HG02678 (cell line): ENCODE measurements around the gene GPRIN1.
A peak's percentile ranks its signal among the peaks of the same experiment; 100 is the strongest.

Experiments
- ATAC-seq: cut with Tn5 transposase; IDR thresholded peaks from one replicate; pipeline ENCODE4 v1.9.1; 2021; ENCODE audit warnings: mild to moderate bottlenecking, moderate library complexity; ENCODE audit not compliant: unreplicated experiment

The GPRIN1 gene

DNA sequence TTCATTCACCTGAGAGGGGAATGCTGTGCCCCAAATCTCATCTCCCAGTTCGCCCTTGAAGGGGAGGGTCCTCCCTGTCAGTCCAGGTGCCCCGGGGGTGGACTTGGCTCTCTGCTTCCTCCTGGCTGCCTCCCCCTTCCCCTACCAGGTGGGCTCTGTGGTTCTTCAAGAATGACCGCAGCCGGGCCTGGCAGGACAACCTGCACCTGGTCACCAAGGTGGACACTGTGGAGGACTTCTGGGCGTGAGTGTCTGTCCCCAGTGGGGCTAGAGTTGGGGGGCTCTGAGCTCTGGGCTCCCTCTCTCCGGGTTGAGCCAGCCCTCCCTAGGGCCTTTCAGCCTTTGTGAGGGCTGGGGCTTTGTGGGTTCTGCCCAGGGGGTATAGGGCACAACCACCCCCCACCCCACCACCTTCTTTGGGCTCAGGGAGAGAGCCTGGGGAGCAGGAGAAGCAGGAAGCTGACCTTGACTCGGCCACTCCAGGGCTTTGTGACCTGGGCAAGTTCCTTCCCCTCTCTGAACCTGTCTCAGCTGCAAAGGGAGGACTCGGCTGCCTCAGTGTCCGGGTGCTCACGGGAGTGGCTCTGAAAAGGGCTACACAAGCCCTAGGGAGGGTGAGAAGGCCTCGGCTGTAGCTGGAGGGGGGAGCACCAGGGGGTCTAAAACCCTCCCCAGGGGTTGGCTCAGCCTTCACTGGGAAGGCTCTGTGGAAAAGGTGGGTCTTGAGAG lies 33.7 kb upstream of the GPRIN1 start:
- ATAC-seq, result no peak

DNA sequence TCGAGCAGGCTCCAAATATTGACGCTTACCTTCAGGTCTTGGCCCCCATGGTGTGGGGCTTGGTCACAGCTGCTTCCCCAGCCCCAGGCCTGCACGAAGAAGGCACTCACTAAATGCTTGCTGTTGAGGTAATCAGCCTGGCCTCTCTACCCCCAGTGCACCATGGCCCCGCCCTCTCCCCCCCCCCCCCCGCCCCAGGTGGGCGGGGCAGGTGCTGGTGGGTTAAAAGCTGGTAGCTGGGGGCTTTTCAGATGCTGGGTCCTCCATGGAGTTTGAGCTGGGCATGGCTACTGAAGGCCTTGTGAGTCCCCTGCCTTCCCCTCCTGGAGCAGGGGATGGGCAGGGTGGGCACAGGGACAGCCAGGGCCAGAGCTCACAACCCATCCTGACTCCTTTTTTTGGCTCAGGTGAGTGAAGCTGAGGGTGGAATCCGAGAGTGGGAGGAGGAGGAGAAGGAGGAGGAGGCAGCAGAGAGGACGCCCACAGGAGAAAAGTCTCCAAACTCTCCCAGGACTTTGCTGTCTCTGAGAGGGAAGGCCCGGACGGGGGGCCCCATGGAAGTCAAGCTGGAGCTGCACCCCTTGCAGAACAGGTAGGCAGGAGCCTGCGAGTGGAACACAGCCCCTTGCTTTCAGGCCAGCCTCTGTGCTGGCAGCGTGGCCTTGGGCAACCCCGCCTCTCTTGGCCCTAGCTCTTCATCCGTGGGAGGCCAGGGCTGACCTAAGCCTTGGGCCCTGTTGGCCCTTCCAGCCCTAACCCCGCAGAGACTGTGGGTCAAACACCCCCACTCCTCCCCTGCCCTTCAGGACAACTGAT lies 32.9 kb upstream of the GPRIN1 start:
- no peak for ATAC-seq

DNA sequence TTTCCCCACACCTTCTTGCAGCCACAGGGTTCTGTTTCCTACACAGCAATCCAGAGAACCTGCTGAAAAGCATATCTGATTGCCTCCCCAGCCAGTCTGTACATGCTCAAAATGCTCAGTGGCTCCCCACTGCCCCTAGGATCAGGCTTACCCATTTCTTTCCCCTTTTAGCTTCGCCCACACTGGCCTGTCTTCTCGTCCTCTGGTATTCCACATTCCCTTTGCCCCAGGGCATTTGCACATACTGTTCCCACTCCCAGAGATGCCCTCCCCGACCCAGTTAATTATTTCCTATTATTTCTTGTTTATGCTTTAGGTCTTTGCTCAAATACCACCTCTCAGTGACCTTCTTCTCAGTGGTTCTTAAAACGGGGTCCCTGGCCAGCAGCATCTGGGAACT lies 30.7 kb upstream of the GPRIN1 start:
- ATAC-seq, result no peak

DNA sequence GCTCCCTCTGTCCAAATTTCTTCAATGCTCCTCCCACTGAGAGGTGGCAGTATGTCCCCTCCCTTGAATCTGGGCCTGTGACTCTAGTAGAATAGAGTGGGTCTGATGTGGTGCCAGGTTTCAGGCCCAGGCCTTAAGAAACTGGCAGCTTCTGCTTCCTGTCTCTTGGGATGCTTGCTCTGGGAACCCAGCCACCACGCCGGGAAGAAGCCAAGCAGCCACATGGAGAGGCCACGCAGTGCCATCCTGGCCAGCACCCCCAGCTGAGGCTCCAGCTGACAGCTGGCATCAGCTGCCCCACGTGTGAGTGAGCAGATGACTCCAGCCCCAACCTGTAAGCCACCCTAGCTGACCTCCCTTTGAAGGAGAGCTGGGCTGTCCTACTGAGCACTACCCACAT lies 30.0 kb upstream of the GPRIN1 start:
- no peak for ATAC-seq

DNA sequence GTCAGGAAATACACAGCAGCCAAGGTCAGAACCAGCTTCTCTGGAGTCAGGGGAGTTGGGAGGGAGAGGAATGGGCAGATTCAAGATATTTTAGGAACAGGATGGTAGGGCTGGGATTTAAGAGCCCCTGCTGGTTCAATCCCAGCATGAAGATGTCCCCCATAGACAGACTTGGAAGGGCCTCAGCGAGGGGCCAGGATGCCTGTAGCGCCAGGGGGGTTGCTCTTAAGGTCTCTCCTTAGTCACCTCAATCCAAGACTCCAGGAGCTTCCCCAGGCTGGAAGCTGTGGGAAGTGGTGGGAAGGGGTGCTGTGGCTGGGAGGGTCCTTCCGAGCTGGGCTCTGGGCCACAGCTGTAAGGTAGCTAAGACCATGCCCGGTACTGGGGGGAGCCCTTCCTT lies 29.3 kb upstream of the GPRIN1 start:
- ATAC-seq, result no peak

DNA sequence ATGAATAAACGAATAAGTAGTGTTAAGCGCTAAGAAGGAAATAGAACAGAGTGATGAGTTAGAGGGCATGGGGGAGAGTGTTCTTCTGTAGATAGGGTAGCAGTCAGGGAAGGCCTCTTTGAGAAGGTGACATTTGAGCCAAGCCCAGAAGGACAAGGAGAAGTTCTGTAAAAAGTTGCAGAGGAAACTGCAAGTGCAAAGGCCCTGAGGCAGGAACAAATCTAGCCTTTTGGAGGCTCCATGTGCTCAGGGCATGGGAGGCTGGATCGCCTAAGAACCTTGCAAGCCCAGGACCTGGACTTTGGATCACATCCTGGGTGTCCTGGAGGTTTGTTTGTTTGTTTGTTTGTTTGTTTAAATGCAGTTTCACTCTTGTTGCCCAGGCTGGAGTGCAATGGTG lies 28.5 kb upstream of the GPRIN1 start:
- no peak for ATAC-seq

DNA sequence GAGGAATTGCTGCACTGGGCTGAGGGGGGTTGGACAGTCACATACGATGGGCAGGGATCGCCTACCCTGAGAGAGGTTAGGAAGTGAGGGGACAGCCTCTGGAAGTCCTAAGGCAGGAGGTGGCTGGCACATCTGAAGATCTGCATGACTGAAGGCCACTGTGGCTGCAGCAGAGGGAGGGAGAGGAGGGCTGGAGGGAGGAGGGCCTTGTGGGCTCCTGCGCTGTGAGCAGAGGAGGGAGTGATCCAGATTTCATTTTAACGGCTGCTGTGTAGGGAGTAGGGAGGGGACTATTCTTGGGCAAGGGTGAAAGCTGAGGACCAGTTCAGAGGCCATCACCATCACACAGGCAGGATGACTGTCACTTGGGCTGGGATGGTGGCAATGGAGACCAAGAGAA lies 27.6 kb upstream of the GPRIN1 start:
- no peak for ATAC-seq

DNA sequence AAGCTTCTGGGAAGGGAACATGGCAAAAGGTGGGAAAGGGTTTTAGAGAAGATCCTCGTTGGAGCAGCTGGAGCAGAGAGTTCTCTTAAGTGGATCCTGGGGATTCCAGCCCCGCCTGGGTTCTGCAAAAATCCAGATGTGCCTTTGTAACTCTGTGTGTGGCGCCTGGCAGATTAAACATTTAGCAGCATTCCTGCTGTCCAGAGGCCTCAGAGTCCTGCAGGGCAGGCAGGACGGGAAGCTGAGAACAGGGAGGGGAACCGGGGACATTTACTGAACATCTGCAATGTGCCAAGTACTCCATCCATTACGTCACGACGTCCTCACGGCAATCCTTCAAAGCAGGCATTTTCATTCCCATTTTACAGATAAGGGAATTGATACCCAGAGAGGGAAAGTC lies 26.5 kb upstream of the GPRIN1 start:
- no peak for ATAC-seq

DNA sequence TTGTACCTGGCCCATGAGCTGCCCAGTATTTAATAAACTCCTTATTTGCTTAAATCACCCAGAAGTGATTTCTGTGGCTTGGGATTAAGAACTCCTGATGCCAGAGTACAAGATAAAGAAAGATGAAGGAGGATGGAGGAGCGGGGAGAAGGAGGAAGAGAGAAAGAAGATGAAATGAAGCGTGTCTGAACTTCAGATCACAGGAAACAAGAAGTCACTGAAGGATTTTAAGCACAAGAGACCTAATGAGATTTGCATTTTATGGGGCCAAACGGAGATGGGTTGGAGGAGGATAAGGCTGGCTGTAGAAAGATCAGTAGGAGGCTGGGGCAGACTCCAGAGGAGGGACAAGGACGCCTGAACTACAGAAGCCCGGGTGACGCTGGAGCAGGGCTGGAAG lies 23.6 kb upstream of the GPRIN1 start:
- no peak for ATAC-seq

DNA sequence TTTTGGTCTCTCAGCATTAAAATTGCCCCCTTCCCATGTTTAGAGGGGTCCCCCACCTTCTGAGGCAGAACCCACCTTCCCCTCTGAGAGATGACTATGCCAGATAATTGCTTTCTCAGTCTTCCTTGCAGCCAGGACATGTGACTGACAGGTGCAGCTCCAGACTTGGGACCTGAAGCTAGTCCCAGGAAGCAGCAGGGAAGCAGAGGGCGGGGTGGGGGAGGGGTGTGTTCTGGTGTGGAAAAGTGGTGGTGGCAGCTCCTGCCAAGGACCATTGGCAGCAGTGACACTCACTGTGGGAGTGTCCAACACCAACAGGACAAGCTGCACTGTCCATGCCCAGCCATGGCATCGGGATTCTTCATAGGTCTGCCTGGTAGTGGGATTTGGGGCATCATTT lies 22.8 kb upstream of the GPRIN1 start:
- no peak for ATAC-seq

DNA sequence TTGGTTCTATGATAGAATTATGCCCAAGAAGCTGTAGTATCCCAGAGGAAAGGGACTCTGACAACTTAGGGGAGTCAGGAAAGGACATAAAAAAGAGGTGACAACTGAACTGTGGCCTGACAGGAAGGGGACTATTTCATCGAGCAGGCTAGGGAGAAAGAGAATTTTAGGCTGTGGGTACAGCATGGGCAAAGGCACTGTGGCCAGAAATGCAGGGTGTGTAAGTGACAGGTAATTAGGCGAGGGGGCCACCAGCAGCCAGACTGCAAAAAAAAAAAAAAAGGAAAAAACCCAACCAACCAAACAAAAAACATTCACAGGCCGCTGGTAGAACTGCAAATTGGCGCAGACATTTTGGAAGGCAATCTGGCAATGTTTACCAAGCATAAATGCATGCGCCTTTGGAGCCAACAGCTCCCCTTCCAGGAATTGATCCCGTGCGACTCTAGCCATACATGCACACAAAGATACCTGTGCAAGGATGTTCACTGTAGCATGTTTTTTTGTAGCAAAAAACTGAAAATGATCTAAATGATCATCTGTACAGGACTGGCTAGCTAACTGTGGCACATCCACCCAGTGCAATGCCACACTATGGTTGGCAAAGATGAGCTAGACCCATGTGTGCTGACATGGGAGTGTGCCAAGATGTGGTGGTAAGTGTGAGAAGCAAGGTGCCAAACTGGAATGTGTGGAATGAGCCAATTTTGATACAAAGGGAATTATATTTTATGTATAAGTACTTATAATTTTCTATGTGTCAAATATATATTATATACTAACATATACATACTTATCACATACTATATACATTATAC lies 21.6 kb upstream of the GPRIN1 start:
- ATAC-seq, result no peak

DNA sequence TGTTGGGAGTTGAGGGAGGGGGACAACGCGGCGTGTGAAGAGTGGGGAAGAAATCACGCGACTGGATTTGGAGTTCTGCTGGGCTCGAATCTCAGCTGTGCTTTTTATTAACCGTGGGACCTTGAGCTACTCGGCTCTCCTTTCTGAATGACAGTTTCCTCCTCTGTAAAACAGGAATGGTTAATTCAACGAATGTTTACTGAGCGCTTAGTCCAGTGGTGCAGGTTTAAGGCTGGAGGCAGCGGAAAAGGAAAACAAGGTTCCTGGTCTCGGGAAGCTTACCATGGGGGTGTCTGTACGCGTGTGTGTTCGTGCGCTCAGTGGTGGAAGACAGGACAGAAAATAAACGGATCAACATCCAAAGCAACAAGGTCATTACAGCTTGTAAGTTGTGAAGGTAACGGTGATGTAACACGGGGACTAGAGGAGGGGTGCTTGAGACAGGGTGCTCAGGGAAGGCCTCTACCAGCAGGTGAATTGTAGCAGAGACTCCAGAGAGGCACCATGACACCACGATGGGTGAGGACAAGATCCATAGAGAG lies 20.8 kb upstream of the GPRIN1 start:
- ATAC-seq, result no peak

DNA sequence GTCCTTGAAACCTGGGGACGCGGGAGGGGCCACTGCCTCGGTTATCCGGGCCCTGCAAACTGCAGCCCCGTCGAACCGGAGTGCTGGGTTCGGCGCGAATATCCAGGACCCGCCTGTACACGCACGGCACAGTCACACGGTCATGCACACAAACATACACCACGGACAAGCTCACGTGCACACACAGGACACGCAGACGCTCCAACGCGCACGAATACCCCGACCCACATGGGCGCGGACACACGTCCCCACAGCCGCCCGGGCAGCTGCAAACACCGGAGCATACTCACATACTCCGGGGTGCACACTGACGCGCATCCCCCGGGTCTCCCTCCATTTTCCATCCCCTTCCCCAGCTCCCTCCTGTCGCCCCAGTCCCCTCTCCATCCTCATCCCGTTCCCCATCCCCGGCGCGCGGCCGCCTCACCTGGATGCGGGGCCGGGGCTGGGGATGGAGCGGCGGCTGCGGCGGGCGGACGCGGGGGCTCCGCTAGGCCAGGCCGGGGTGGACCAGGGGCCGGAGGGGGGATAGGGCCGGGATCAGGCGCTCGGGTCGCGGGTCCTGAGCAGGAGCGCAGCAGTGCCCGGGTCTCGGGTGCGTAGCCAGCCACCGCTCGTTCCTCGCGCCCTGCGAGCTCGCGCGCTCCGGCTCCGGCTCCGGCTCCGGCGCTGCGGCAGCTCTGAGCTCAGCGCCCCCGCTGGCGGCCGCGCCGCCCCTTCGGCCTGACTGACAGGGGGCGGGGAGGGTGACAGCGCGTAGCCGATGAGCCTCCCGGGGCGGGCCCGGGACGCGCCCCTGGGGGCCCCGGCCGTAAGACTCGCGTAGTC lies 20.1 kb upstream of the GPRIN1 start, which contains the start of the genes EIF4E1B and SNCB:
Gene EIF4E1B (plus strand): TSS at position 823 of the 828 bp plus-strand sequence. CDS start 12,113 bp downstream, outside the sequence.
Gene SNCB (minus strand): TSS at position 682 of the 828 bp plus-strand sequence. CDS start 880 bp downstream, outside the sequence.
- peak; percentile 64 for ATAC-seq

DNA sequence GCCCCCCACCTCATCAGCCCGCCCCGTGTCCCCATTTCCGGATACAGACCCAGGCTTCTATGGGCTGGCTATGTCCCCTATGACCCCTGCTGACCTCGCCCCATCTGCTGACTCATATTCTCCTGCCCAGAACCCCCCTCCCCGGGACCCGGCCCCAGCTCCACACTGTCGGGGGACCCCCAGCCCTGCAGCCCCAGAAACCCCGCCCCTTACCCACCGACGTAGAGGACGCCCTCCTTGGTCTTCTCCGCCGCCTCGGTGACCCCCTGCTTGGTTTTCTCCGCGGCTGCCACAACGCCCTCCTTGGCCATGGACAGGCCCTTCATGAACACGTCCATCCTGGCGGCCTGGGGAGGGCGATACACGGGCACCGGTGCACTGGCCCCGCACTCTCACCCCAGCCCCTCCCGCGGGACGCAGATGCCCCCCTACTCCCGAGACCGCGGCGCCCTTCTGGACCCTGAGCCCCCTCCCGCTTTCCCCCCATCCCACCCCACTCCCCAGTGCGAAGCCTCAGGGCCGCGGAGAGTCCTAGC lies 19.4 kb upstream of the GPRIN1 start:
- no peak for ATAC-seq

DNA sequence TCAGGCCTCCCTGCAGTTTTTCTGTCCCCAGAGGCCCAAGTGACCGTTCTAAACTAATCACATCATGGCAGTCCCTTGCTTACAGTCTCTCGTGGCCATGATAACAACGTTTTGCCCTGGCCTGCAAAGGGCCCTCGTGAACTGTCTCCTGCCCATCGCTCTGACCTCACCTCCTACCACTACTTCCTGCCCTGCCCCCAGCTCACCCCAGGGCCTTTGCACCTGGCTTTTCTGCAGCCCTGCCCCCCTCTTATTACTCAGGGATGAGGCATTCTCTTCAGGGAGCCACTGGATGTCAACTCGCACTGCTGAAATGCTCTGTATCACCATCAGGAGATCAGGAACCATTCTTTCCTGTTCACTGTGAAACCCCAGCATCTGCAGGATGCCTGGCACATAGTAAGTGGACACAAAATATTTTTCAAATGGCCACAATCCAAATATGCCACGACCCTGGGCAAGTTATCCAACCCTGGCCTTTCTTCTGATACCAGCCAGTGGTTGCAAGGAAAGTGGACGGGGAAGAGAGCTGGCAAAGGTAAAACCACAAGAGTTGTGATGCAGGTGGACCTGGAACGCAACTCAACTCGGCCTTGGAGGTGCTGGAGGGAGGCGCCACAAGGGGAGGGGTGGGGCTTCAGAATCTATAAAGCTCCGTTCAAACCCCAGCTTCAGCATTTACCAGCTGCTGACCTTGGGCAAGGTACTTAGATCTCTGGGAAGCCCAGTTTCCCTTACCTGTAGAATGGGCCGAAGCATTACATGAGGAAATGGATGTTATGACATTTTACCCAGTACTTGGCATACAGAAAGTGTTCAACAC lies 18.7 kb upstream of the GPRIN1 start:
- no peak for ATAC-seq

DNA sequence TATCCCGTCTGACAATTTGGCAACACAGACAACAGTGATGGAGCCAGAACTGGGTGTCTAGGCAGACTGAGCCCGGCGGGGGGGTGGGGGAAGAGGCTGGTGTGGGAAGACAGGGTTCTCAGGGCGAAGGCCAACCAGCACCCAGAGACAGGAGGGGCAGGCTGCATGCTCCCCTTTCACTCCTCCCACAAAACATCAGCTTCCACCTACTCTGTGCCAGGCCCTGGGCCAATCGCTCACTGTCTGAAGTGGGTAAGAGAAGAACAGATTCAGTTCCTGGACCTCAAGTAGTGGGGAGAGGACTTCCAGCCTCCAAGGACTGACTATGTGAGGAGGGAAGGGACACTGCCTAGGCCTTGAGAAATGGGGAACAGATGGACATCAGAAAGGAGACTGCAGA lies 17.6 kb upstream of the GPRIN1 start:
- no peak for ATAC-seq

DNA sequence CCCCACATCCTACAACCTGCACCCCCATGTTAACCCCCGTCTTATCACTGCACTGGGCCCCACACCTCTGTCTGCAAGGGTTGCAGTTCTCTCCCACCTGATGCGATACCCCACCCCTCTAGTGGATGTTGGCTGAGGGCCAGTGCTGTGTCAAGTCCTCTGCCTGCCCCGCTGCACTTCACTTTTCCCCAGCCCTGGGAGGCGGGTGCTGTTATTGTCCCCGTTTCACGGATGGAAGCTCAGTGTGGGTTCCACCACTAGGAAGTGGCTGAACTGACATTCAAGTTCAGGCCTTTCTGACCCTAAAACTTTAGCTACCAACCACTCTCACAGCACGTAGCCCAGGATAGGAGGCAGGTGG lies 16.9 kb upstream of the GPRIN1 start:
- ATAC-seq, result no peak

DNA sequence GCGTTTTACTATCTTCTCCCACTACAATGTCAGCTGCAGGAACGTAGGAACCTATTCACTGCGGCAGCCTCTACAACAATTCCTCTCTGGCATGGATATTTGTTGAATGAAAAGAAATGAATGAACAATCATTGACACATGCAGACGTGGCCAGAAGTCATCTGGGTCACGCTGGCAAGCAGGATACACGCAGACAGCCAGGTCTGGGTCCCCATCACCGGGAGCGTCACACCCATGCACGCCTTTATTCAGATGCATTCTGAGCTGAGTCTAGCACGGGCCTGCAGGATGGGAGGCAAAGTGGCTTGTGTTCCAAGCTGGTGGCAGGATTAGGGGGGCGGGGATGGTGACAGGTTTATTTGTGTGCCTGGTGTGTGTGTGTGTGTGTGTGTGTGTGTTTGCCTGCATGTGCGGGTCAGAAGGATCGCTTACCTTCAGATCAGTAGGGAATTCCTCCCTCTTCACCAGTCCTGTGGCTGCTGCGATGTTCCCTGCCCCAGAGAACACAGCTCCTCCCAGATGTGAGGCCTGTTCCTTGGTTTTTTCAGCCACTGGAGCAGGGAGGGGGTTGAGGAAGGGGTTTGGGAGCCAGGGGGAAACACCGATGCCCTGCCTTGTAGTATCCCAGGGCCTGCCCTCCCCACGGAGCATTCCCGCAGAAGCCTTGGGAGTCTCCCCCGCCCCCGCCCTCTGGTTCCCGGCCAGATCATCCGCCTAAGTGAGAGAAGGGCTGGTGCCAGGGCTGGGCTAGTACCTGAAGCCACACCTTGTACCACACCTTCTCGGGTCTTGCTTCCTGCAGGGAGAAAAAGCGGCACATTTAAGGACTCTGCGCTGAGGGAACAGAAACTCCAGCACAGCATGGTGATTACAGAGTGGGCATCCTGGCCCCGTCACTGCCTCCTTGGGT lies 16.3 kb upstream of the GPRIN1 start:
- ATAC-seq, result no peak
